ENCODE data around the gene P2RX5.

P2RX5 gene

GRCh38 chr17:3678821-3679530 is 17.0 kb downstream of the P2RX5 start:
- DNase-seq = no peak

- DNase-seq = no peak
Measured at GRCh38 chr17:3678095-3678820, 17.7 kb downstream of the P2RX5 start.

DNA sequence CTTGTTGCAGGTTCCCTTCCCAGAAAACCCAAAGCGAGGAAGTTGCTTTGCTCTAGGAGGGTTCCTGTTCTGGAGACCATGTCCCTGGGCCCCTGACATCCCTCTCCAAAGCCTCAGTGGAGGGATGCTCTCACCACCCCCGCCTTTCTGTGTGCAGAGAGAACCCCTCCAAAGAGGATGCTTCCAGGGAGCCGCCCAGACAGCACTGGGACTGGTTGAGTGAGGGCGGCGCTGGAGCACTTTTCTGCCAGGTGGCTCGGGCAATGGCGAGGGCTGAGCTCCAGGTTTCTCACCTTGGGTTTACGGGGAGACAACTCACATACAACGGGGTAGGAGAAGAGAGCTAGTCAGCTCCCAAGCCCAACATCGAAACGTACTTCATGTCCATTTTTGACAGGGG is 20.1 kb downstream of the P2RX5 start:
- DNase-seq = no peak

DNA sequence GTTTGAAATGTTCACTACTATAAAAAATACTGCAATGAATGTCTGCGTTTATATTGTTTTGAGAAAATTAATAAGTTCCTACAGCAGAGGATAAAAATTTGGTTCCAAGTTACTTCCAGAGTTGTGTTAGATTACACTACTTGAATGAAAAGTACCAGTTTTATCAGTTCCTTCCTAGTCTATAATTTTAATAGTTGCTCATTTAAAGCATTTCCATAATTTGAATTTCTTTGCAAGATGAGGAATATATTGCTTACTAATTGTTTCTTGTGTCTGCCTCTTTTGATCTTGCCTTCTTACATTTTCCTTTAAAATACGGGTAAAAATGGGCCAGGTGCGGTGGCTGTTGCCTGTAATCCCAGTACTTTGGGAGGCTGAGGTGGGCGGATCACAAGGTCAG is 23.4 kb downstream of the P2RX5 start:
- DNase-seq = no peak

- no peak for DNase-seq
Measured at GRCh38 chr17:3669548-3669947, 26.4 kb downstream of the P2RX5 start.

GRCh38 chr17:3669085-3669347 is 26.9 kb downstream of the P2RX5 start:
- DNase-seq = no peak

DNA sequence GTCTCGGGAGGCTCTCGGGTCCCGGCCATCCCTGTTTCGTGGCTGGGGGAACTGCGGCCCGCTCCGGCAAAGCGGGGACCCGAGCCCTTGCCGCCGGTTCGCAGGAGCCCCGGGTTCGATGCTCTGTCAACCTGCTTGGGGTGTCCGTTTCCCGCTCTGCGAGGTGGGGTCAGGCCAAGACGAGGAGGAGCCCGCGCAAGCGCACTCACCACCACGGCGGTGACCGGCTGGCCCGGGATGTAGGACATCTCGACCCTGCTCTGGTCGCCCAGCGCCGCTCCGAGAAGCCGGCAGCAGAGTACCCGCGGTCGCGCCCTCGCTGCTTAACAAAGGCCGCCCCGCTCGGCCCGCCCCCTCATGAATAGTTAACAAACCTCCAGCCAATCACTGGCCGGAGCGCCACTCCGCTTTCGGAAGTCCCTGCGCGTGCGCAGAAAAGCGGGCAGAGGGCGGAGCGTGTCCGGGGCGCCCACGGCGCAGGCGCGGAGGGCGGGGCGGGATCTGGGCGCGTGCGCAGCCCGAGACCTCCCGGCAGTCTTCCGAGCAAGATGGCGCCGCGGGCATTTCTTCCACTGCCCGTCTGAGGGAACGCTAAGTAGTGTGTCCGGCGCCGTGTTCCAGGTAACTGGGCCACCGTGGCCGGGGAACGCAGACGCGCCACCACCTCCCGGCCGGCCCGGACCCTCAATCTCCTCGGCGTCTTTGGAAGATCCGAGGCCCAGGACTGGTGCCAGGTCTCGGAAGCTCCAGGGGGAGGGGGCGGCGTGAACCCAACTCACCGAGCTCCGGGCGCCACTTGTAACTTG is 27.5 kb downstream of the P2RX5 start, which contains the start of the genes EMC6 and TAX1BP3:
Gene EMC6, plus strand, starts transcription at position 534 of the 806 bp plus-strand sequence. CDS start 335 bp downstream, outside the sequence.
Gene TAX1BP3, minus strand, starts transcription at position 300 of the 806 bp plus-strand sequence. Its CDS starts 52 bp downstream, at position 248.
- peak; percentile 60 for DNase-seq

GRCh38 chr17:3667366-3668278 is 28.3 kb downstream of the P2RX5 start:
- DNase-seq = no peak

DNA sequence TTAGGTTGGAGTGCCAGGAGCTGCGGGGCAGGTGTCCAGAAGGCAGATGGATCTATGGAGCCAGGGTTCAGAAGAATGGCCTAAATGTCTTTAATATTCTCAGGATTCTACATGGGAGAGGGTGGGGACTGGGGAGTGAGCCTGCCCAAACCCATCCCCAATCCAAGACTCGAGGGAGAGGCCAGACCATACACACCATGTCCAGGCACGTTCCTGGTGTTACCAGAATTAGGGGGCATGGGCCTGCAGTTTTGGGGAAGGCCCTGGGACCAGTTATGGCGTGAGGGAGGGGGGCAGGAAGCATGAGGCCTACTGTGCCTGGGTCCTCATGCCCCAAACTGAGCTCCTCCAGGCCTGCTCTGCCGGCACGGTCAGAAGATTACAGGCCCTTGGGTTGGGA is 29.4 kb downstream of the P2RX5 start:
- DNase-seq = no peak

- no peak for DNase-seq
Measured at GRCh38 chr17:3665834-3666233, 30.1 kb downstream of the P2RX5 start.

DNA sequence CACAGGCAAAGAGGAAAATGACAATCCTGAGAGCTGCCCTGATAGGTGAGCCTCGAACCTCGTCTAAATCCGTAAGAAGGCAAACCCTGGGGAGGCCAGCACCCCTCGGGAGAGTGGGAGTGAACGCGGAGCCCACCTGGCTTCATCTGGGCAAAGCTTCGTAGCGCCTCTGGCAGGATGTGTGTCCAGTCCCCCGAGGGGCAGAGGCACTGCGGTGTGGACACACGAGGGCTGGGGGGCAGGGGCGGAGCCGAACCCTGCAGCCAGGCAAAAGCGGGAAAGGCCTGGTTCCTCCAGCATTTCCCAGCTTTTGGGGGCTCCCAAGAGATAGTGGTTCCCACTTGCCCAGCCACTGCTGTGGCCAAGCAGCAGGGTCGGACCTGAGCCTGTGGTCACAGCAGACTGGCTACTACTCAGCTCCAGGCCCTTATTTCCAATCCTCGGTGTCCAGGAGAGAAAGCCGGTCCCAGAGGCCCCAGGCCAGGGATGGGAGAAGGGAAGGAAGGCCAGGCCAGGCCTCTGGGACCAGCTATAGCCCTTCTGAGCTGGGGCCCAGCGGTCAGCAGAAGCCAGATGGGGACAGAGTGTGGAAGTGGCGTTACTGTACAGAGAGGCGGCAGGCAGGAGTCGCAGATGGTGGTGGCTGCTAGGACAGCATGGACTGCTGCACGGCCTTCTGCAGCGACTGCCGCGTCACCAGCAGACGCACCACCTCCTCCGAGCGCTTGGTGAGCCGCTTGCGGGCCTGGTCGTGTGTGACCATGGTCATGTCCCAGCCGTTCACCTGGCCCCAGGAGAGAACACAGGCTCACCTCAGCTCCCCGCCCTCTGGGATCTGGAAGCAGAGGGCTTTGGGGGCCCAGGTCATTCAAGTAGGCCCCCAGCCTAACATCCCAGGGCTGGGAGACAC is 32.6 kb downstream of the P2RX5 start:
- DNase-seq = no peak

- DNase-seq = no peak
Measured at GRCh38 chr17:3660311-3660891, 35.6 kb downstream of the P2RX5 start.

DNA sequence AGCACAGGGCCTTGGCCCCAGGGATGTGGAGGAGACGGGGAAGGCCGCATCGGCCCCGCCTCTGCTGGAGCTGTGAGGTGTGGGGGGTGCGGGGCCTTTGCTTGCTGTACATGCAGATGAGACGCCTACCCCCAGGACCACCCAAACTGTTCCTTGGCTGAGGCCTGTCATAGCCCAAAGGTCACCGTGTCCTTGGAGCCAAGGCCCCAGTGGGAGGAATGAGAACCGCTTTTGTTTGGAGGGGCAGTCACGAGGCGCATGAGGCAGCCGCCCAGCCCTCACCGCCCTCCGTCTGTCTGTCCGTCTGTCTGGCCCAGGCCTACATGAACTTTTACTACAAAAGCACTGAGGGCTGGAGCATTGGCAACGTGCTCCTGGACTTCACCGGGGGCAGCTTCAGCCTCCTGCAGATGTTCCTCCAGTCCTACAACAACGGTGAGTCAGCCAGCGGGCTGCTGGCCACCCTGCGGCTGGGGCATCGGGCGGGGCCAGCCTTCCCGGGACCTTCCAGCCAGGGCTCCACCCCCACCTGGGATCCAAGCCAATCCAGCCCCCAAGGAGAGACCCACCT is 36.3 kb downstream of the P2RX5 start:
- DNase-seq = no peak

DNA sequence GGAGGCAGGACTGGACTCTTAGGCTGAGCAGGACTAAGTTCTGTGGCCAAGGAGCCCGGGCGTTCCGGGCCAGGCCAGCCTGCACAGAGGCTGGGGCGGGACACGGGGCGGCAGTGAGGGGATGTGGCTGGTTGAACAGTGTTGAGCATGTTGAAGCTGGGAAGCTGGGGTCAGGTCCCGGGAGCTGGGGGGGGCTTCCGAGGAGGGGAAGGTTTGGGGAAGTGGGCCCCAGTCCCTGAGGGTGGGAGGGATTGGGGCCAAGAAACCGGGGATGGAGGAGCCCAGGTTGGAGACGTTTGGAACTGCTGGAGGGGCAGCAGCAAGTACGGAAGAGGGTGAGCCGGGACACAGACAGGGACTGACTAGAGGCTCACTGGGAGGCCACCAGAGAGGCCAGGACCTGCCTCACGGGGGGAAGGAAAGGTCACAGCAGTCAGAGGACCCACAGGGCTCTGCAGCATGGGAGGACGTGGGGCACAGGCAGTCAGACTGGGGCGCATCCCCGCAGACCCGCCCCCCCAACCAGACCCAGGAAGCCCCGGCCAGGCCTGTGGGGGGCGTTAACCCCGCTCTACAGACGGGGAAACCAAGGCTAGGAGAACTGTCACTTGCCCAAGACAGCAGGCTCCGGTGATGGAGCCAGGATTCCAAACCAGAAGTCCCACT is 37.0 kb downstream of the P2RX5 start:
- no peak for DNase-seq

- no peak for DNase-seq
Measured at GRCh38 chr17:3657874-3658783, 37.8 kb downstream of the P2RX5 start.

- no peak for DNase-seq
Measured at GRCh38 chr17:3657588-3657869, 38.4 kb downstream of the P2RX5 start.

DNA sequence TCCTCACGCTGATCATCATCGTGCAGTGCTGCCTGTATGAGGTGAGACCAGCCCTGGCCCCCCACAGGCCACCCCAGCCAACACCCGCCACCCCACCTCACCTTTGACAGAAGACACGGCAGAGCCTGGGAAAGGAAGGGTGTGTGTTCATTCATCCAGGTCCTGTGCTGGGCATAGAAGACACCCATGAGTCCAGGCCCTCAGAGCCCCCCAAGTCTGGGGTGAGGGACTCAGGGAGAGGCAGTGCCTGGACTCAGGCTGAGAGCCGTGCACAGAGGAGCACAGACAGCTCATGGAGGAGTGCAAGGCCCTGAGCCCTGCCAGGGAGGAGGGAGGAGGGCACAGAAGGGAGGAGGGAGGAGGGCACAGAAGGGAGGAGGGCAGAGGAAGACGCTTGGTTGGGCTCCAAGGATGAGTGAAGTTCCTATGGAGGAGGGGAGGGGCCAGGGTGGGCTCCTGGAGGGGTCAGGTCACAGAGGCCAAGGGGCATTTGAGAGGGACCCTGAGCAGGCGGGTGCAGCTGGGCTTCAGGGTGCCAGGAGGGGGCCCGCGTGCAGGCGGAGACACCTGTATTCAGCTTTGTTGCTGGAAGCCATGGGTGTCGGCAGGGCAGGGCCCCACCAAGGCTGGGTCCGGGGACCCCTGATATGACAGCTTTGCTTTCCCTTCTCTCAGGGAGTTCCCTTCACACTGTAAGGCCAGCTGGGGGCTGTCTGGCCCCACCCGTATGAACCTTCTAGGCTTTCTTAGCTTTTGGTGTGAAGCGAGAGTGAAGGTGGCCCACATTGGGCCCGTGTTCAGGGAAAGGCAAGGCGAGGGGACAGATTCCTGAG is 39.0 kb downstream of the P2RX5 start:
- no peak for DNase-seq

- DNase-seq = no peak
Measured at GRCh38 chr17:3656353-3656752, 39.6 kb downstream of the P2RX5 start.

Measured in cortex of kidney (tissue), 1 donor.